Effector memory CD4-positive, alpha-beta T cell (primary cell): ENCODE measurements around the gene GAD1.

Experiments used
- DNase-seq, 3 donors: peaks; one replicate each; pipeline ENCODE4 v3.0.0-alpha.2; 2020
- H3K27ac ChIP-seq: 2 replicates; pipeline ENCODE4 v1.7.0; 2013; ENCODE audit warnings: mild to moderate bottlenecking, low read length, moderate library complexity; ENCODE audit not compliant: insufficient read depth, poor library complexity, severe bottlenecking
- H3K27me3 ChIP-seq: replicated peaks from 2 replicates; pipeline ENCODE4 v1.7.0; 2013; ENCODE audit warnings: mild to moderate bottlenecking, low read length; ENCODE audit not compliant: insufficient read depth, control insufficient read depth, poor library complexity, severe bottlenecking
- H3K36me3 ChIP-seq: 2 replicates; pipeline ENCODE4 v1.7.0; 2013; ENCODE audit warnings: mild to moderate bottlenecking, low read length, moderate library complexity; ENCODE audit not compliant: control insufficient read depth, insufficient read depth
- H3K4me1 ChIP-seq: 2 replicates; pipeline ENCODE4 v1.7.0; 2013; ENCODE audit warnings: low read length, mild to moderate bottlenecking; ENCODE audit not compliant: control insufficient read depth, insufficient read depth, poor library complexity, severe bottlenecking
- H3K4me3 ChIP-seq: 2 replicates; pipeline ENCODE4 v1.7.0; 2013; ENCODE audit warnings: low read length, low read depth, mild to moderate bottlenecking; ENCODE audit not compliant: insufficient read depth, poor library complexity, severe bottlenecking
- H3K9me3 ChIP-seq: 2 replicates; pipeline ENCODE4 v1.7.0; 2013; ENCODE audit warnings: mild to moderate bottlenecking, low read length, moderate library complexity; ENCODE audit not compliant: control insufficient read depth

GAD1 gene

DNA sequence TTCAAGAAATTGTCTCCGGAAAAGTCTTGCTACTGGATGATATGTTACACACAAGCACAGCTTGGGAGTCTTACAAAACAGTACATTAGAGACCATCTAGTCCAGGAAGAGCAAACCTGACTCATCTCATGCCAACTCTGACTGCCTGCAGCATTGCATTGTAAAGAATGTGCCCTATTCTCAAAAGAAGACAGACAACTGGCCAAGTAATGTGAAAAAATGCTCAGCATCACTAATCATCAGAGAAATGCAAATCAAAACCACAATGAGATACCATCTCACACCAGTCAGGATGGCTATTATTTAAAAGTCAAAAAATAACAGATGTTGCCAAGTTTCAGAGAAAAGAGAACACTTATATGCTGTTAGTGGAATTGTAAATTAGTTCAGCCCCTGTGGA, 69.7 kb downstream of the GAD1 start:
- no peak overlapping the region for H3K27ac ChIP-seq
- DNase-seq: no peak
- H3K4me1 ChIP-seq: no peaks in the 10 kb centered on the region
- H3K9me3 ChIP-seq: no peaks in the 10 kb centered on the region
- H3K36me3 ChIP-seq: no peaks in the 10 kb centered on the region
- no peaks in the 10 kb centered on the region for H3K27me3 ChIP-seq
- no peak overlapping the region for H3K4me3 ChIP-seq

GRCh38 chr2:170887496-170887895, 70.8 kb downstream of the GAD1 start:
- Histone ChIP-seq H3K27me3 (no peaks in the 10 kb centered on the region), H3K4me3 (no peak overlapping the region), H3K9me3 (no peaks in the 10 kb centered on the region), H3K27ac (no peak overlapping the region), H3K36me3 (no peaks in the 10 kb centered on the region), H3K4me1 (no peaks in the 10 kb centered on the region)
- DNase-seq: no peak

DNA sequence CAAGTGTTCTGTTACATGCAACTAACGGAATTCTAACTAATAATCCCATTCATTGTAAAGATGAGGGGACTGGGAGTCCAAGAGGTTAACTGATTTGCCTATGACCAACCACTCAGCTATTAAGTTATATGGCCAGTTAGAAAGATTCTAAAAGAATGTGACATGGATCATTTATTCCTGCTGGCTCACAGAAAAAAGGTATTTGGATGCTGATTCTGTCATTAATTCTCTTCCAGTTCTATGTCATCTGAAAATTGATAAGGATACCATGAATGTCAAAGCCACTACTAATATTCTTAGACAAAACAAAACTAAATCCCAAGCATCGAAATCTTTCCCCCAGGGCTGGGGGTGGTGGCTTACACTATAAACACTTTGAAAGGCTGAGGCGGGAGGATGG, 71.2 kb downstream of the GAD1 start:
- Histone ChIP-seq H3K4me3 (no peak overlapping the region), H3K9me3 (no peaks in the 10 kb centered on the region), H3K27ac (no peak overlapping the region), H3K27me3 (no peaks in the 10 kb centered on the region), H3K36me3 (no peaks in the 10 kb centered on the region), H3K4me1 (no peaks in the 10 kb centered on the region)
- no peak for DNase-seq

GRCh38 chr2:170891893-170892292, 75.2 kb downstream of the GAD1 start:
- Histone ChIP-seq H3K4me1 (no peaks in the 10 kb centered on the region), H3K27me3 (no peaks in the 10 kb centered on the region), H3K4me3 (no peak overlapping the region), H3K27ac (no peak overlapping the region), H3K36me3 (no peaks in the 10 kb centered on the region), H3K9me3 (no peaks in the 10 kb centered on the region)
- no peak for DNase-seq

GRCh38 chr2:170892391-170892951, 75.8 kb downstream of the GAD1 start:
- Histone ChIP-seq H3K9me3 (no peaks in the 10 kb centered on the region), H3K27ac (no peak overlapping the region), H3K4me3 (no peak overlapping the region), H3K27me3 (no peaks in the 10 kb centered on the region), H3K4me1 (no peaks in the 10 kb centered on the region), H3K36me3 (no peaks in the 10 kb centered on the region)
- no peak for DNase-seq

DNA sequence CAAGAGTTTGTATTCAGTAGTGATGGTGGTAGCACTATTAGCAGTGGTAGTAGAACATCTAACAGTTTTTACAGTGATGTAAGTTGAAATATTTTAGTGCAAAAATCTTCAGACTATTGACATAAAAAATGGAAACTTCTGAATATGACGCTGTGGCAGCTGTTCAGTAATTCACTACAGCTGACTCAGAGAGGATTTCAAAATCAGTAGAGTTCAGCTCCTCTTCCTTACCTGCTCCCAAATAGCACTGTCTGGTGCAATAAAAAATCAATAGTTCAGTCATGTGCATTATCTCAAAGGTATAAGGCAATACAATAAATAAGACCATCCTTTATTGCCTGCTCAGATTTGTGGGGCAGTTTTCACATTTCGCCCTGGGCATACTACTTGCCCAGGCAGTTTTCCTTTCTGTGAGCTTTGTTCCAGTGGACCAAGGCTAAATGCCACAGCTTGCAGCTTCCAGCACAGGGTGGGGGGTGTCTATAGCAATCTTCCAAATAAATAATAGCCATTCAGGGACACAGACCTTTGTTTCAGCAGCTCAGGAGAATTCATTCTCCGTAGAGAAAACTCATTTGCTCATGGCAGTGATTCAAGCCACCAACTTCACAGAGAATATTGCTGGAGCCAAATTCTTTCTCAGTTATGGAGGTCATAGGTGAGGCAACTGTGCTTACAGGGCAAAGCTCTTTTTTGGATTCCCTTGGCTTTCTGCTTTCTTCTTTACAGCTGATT, 78.5 kb downstream of the GAD1 start:
- H3K4me3 ChIP-seq: no peak overlapping the region
- no peaks in the 10 kb centered on the region for H3K4me1 ChIP-seq
- no peaks in the 10 kb centered on the region for H3K36me3 ChIP-seq
- no peaks in the 10 kb centered on the region for H3K27me3 ChIP-seq
- H3K27ac ChIP-seq: no peak overlapping the region
- H3K9me3 ChIP-seq: no peaks in the 10 kb centered on the region
- DNase-seq: no peak

DNA sequence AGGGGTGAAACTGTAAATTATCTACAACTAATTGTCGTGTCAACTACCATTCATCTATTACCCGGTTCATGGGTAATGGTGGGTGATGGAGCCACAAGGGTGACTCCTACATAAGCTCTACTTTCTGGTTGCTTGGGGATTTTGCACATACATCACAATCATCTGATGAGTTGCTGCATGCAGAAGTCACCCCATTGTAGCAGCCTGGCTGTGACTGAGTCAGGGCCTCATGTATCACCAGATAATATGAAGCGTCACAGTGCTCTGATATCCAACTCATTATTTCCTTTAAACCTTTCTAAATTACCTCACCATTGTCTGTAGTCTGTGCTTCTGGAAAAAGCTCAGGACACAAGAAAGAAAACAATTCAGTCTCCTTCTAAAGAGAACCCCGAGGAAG, 79.9 kb downstream of the GAD1 start:
- H3K4me1 ChIP-seq: no peaks in the 10 kb centered on the region
- H3K36me3 ChIP-seq: no peaks in the 10 kb centered on the region
- H3K4me3 ChIP-seq: no peak overlapping the region
- H3K27me3 ChIP-seq: no peaks in the 10 kb centered on the region
- no peaks in the 10 kb centered on the region for H3K9me3 ChIP-seq
- no peak overlapping the region for H3K27ac ChIP-seq
- DNase-seq: no peak

DNA sequence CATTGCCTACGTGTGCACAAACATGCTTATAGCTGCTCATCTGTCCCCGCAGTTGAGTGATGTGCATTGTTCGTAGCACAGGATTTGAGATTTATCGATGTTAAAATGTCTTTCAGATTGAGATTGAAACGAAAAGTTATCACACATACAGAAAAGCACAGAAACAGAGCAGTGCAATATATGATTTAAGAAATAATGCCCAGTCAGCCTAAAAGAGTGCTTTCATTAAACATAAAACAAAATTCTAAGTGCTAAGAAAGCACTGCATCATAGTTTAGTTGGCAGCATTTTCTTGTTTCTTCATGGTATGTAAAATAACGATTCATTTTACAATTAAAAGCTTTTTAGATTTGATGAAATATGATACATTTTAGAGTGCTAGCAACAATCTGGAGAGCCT, 80.4 kb downstream of the GAD1 start:
- H3K9me3 ChIP-seq: no peaks in the 10 kb centered on the region
- no peak overlapping the region for H3K4me3 ChIP-seq
- H3K27ac ChIP-seq: no peak overlapping the region
- H3K4me1 ChIP-seq: no peaks in the 10 kb centered on the region
- H3K27me3 ChIP-seq: no peaks in the 10 kb centered on the region
- no peaks in the 10 kb centered on the region for H3K36me3 ChIP-seq
- no peak for DNase-seq

DNA sequence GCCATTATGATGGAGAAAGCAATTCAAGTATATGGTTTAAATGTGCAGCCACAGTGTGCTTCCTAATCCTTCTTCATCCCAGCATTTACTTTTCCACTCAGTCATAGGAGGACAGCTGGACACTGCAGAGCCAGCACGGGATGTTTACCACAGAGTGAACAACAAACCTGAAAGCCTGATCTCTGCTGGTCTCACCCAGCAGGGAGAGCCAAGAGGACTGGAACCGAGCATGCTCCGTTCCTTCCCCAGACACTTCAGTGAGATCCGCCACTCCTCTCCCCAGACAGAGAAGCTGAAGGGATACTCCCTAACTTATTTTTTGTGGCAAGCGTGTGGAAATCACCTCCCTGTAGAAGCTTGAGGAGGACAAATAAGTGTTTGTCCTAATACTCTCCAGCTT, 89.2 kb downstream of the GAD1 start:
- Histone ChIP-seq H3K4me3 (no peak overlapping the region), H3K36me3 (no peaks in the 10 kb centered on the region), H3K27me3 (no peaks in the 10 kb centered on the region), H3K27ac (no peak overlapping the region), H3K9me3 (no peaks in the 10 kb centered on the region), H3K4me1 (no peaks in the 10 kb centered on the region)
- no peak for DNase-seq
